PC-3 (cell line): ENCODE data around the gene ADCK2. TPM values are rescaled to one million over a fixed set of nuclear protein-coding genes. Genes with fewer than 3 reads are reported as not detected.
"Not testable (repeated sequence)": the region's sequence is repeated elsewhere in the genome, so short reads cannot be mapped to it uniquely, and the experiment has no call there.

ENCODE experiments used
- ATAC-seq: fragments of 200-7000 bp; cut with Tn5 transposase; 2 replicates; pipeline ENCODE4 v1.9.1; 2020; ENCODE audit warnings: mild to moderate bottlenecking, moderate library complexity
- BruUV-seq: library from RNA; stranded (reverse); fragments of 400-500 nt; replicated peaks from 2 replicates; lab custom pipeline; 2021; lab: Mats Ljungman, UMichigan
- CTCF ChIA-PET: fragments of 300-600 bp; sonication (Branson Sonifier 250); formaldehyde crosslinking; loops from one replicate; lab custom pipeline; 2022; ENCODE audit warnings: antibody characterized with exemption; lab: Charles Lee
- POLR2A ChIA-PET: fragments of 300-600 bp; sonication (Branson Sonifier 250); formaldehyde crosslinking; loops from one replicate; lab custom pipeline; 2022; ENCODE audit warnings: antibody characterized with exemption; ENCODE audit not compliant: unreplicated experiment; lab: Charles Lee
- DNase-seq: peaks from one replicate; pipeline ENCODE4 v3.0.0-alpha.2; 2015
- H2AFZ ChIP-seq: fragments of 300-600 bp; sonication (generic); 2 replicates; pipeline ENCODE4 v1.6.0; 2016; ENCODE audit warnings: antibody characterized with exemption, low read length
- H3F3A ChIP-seq: fragments of 300-600 bp; sonication (generic); one replicate; pipeline ENCODE4 v1.6.0; 2017; ENCODE audit warnings: antibody characterized with exemption, low read length, control low read depth, mild to moderate bottlenecking; ENCODE audit not compliant: unreplicated experiment
- H3K27ac ChIP-seq: fragments of 300-600 bp; sonication (generic); 2 replicates; pipeline ENCODE4 v1.5.1; 2016; ENCODE audit warnings: mild to moderate bottlenecking, low read length
- H3K27me3 ChIP-seq: fragments of 300-600 bp; sonication (generic); 2 replicates; pipeline ENCODE4 v1.6.1; 2016; ENCODE audit warnings: low read length, mixed read lengths
- H3K36me3 ChIP-seq: fragments of 300-600 bp; sonication (generic); 2 replicates; pipeline ENCODE4 v1.6.1; 2016; ENCODE audit warnings: low read depth, mixed run types, low read length, mixed read lengths
- H3K4me1 ChIP-seq: fragments of 300-600 bp; sonication (generic); 2 replicates; pipeline ENCODE4 v1.5.1; 2016; ENCODE audit warnings: low read length; ENCODE audit not compliant: insufficient read depth
- H3K4me2 ChIP-seq: fragments of 300-600 bp; sonication (generic); 2 replicates; pipeline ENCODE4 v1.6.0; 2016; ENCODE audit warnings: low read length
- H3K4me3 ChIP-seq: fragments of 300-600 bp; sonication (generic); 2 replicates; pipeline ENCODE4 v1.5.1; 2016; ENCODE audit warnings: mild to moderate bottlenecking, low read length, mixed read lengths
- H3K79me2 ChIP-seq: fragments of 300-600 bp; sonication (generic); 2 replicates; pipeline ENCODE4 v1.6.1; 2017; ENCODE audit warnings: low read length, mixed read lengths
- H3K9ac ChIP-seq: fragments of 300-600 bp; sonication (generic); 2 replicates; pipeline ENCODE4 v1.6.0; 2016; ENCODE audit warnings: mild to moderate bottlenecking, low read length
- H3K9me2 ChIP-seq: fragments of 300-600 bp; sonication (generic); replicated peaks from 2 replicates; pipeline ENCODE4 v1.6.1; 2016; ENCODE audit warnings: mixed run types, low read length, mixed read lengths
- H3K9me3 ChIP-seq: fragments of 300-600 bp; sonication (generic); 2 replicates; pipeline ENCODE4 v1.6.1; 2016; ENCODE audit warnings: low read length, mixed read lengths
- H4K20me1 ChIP-seq: fragments of 300-600 bp; sonication (generic); 2 replicates; pipeline ENCODE4 v1.6.1; 2016; ENCODE audit warnings: low read length, mixed read lengths
- CTCF ChIP-seq: fragments of 300-600 bp; sonication (generic); conservative IDR thresholded peaks from 2 replicates; pipeline ENCODE4 v1.5.1; 2017; ENCODE audit warnings: antibody characterized with exemption, low read depth, mild to moderate bottlenecking, low read length
- EZH2 ChIP-seq: fragments of 300-600 bp; sonication (generic); IDR thresholded peaks from one replicate; pipeline ENCODE4 v1.6.1; 2017; ENCODE audit warnings: antibody characterized with exemption, mild to moderate bottlenecking, low read length; ENCODE audit not compliant: unreplicated experiment
- EZH2phosphoT487 ChIP-seq: fragments of 300-600 bp; sonication (generic); IDR thresholded peaks from 2 replicates; pipeline ENCODE4 v1.6.1; 2018; ENCODE audit warnings: mild to moderate bottlenecking, antibody characterized with exemption, low read length, borderline replicate concordance
- intact Hi-C: fragments of 100-400 bp; cut with micrococcal nuclease; formaldehyde crosslinking; loops from 2 replicates; pipeline ENCODE4 v1.9.0; 2023
- total RNA-seq: library from RNA; depleted of rRNA; stranded (reverse); fragments of >200 nt; gene quantifications from 2 replicates; pipeline ENCODE4 v1.2.3, GENCODE V29; 2014

Gene ADCK2
- total RNA-seq, 1 experiment from 2014 or later = 29.4 TPM

- CTCF ChIA-PET = no interaction called here
- intact Hi-C loops = no loop called here
Measured at GRCh38 chr7:140643416-140643815, 29.3 kb upstream of the ADCK2 start.

GRCh38 chr7:140644761-140645160 is 28.0 kb upstream of the ADCK2 start:
- ATAC-seq, H4K20me1 ChIP-seq, H3K36me3 ChIP-seq, DNase-seq, POLR2A ChIA-PET, BruUV-seq, H3F3A ChIP-seq, H3K9me3 ChIP-seq, H3K9ac ChIP-seq, H3K79me2 ChIP-seq, CTCF ChIA-PET, H2AFZ ChIP-seq, H3K9me2 ChIP-seq, H3K4me3 ChIP-seq, H3K27me3 ChIP-seq, intact Hi-C loops, H3K4me2 ChIP-seq, H3K27ac ChIP-seq: not testable (repeated sequence)
- H3K4me1 ChIP-seq = peaks cover 11% of the 10 kb centered on the region

More at GRCh38 chr7:140643416-140643815, 29.3 kb upstream of the ADCK2 start:
- DNase-seq = no peak
- H4K20me1 ChIP-seq = no peaks in the 10 kb centered on the region
- H3K27ac ChIP-seq = no peak overlapping the region
- POLR2A ChIA-PET = no interaction called here
- no peaks in the 10 kb centered on the region for H3K9me2 ChIP-seq
- H3F3A ChIP-seq = no peaks in the 10 kb centered on the region
- H3K4me1 ChIP-seq = peaks cover 15% of the 10 kb centered on the region; the same call in 1 of the 2 replicates
- no peak overlapping the region for H3K9ac ChIP-seq
- no peak overlapping the region for H3K4me3 ChIP-seq
- H2AFZ ChIP-seq = no peak overlapping the region
- no TSS peak for BruUV-seq
- H3K79me2 ChIP-seq = peaks cover 17% of the 10 kb centered on the region
- TF ChIP-seq CTCF (no peak), EZH2phosphoT487 (no peak), EZH2 (no peak)
- H3K9me3 ChIP-seq = no peaks in the 10 kb centered on the region
- ATAC-seq = no peak
- H3K27me3 ChIP-seq = no peaks in the 10 kb centered on the region
- H3K4me2 ChIP-seq = no peak overlapping the region
- no peaks in the 10 kb centered on the region for H3K36me3 ChIP-seq

DNA sequence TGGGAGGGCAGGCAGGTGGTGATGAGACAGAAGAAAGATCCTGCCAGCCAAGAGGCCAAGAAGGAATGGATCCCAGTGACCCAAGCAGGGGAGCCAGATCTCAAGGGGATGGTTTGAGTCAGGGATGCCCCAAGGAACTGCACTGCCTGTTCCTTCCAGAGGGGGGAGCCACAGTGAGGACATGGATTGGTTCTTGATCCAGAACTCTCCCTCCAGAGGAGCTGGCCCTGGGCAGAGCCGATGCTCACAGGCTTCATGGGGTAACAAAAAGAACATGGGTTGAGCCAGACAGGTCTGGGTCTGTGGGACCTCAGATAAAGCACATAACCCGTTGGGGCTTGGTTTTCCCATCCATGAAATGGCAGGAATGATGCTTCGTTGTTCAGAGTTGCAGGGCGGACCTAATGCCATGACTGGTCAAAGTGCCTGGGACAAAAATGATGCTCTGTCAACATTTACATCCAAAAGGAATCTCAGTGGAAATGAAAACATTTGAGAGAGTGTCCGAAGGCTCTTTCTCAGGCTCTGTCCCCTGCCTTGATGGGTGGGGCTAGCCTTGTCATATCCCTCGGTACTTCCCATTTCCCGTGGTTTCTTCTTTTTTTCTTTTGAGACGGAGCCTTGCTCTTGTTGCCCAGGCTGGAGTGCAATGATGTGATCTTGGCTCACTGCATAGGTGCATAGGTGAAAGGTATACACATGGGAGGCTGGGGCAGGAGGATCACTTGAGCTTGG is 27.4 kb upstream of the ADCK2 start:
- TF ChIP-seq EZH2phosphoT487 = no peak
- peak; percentile 51 for TF ChIP-seq CTCF
- no peaks in the 10 kb centered on the region for H3K27me3 ChIP-seq
- no peak overlapping the region for H3K4me3 ChIP-seq
- H3K9me2 ChIP-seq = no peaks in the 10 kb centered on the region
- CTCF ChIA-PET = no interaction called here
- no peaks in the 10 kb centered on the region for H3K36me3 ChIP-seq
- intact Hi-C loops = no loop called here
- H2AFZ ChIP-seq = no peak overlapping the region
- no peaks in the 10 kb centered on the region for H3K79me2 ChIP-seq
- peaks cover 13% of the 10 kb centered on the region for H3K4me1 ChIP-seq
- no peak overlapping the region for H3K4me2 ChIP-seq
- ATAC-seq = no peak
- H3F3A ChIP-seq = no peaks in the 10 kb centered on the region
- DNase-seq = no peak
- H3K9me3 ChIP-seq = no peaks in the 10 kb centered on the region
- no peak overlapping the region for H3K9ac ChIP-seq
- H3K27ac ChIP-seq = no peak overlapping the region
- no peaks in the 10 kb centered on the region for H4K20me1 ChIP-seq
- no TSS peak for BruUV-seq
- POLR2A ChIA-PET = no interaction called here
